Smooth muscle cell of the pulmonary artery (primary cell): ENCODE measurements around the gene MAGEB10. TPM values are rescaled to one million over a fixed set of nuclear protein-coding genes. Genes with fewer than 3 reads are reported as not detected.

Experiments used
- total RNA-seq: library from RNA; depleted of rRNA; stranded (reverse); fragments of >200 nt; gene quantifications from 2 replicates; pipeline ENCODE4 v1.2.3, GENCODE V29; 2014

The MAGEB10 gene
- not detected in 2 replicates for total RNA-seq

GRCh38 chrX:27807690-27808089 lies at the start of gene MAGEB10:
Gene MAGEB10 (plus strand): TSS chrX:27807990. CDS start chrX:27821307, 13,317 bp downstream.

Other genes with a start within 250 kb of the MAGEB10 start
- 0.20 TPM in 1 of 2 replicates, not detected in the other for gene DCAF8L2, start 217.6 kb upstream of the MAGEB10 start, total RNA-seq
- not detected in 2 replicates for gene DCAF8L1, start 173.5 kb downstream of the MAGEB10 start, total RNA-seq